ENCODE measurements around the gene PTGES2.

Gene PTGES2

GRCh38 chr9:128161215-128161902 lies 33.8 kb upstream of the PTGES2 start:
- TF ChIP-seq ZFX (IDR thresholded peaks at IDR 0.05) = no peak
- TF ChIP-seq, protein P1, sequence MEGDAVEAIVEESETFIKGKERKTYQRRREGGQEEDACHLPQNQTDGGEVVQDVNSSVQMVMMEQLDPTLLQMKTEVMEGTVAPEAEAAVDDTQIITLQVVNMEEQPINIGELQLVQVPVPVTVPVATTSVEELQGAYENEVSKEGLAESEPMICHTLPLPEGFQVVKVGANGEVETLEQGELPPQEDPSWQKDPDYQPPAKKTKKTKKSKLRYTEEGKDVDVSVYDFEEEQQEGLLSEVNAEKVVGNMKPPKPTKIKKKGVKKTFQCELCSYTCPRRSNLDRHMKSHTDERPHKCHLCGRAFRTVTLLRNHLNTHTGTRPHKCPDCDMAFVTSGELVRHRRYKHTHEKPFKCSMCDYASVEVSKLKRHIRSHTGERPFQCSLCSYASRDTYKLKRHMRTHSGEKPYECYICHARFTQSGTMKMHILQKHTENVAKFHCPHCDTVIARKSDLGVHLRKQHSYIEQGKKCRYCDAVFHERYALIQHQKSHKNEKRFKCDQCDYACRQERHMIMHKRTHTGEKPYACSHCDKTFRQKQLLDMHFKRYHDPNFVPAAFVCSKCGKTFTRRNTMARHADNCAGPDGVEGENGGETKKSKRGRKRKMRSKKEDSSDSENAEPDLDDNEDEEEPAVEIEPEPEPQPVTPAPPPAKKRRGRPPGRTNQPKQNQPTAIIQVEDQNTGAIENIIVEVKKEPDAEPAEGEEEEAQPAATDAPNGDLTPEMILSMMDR (conservative IDR thresholded peaks at IDR 0.05) = no peak
- no peak overlapping the region for H3K27ac ChIP-seq

- TF ChIP-seq, protein P1 (conservative IDR thresholded peaks at IDR 0.05) = no peak
- no peak for TF ChIP-seq ZFX (IDR thresholded peaks at IDR 0.05)
- H3K27ac ChIP-seq = peak overlapping the region; percentile 75
These were observed 33.1 kb upstream of the PTGES2 start for GRCh38 chr9:128160603-128160987.

DNA sequence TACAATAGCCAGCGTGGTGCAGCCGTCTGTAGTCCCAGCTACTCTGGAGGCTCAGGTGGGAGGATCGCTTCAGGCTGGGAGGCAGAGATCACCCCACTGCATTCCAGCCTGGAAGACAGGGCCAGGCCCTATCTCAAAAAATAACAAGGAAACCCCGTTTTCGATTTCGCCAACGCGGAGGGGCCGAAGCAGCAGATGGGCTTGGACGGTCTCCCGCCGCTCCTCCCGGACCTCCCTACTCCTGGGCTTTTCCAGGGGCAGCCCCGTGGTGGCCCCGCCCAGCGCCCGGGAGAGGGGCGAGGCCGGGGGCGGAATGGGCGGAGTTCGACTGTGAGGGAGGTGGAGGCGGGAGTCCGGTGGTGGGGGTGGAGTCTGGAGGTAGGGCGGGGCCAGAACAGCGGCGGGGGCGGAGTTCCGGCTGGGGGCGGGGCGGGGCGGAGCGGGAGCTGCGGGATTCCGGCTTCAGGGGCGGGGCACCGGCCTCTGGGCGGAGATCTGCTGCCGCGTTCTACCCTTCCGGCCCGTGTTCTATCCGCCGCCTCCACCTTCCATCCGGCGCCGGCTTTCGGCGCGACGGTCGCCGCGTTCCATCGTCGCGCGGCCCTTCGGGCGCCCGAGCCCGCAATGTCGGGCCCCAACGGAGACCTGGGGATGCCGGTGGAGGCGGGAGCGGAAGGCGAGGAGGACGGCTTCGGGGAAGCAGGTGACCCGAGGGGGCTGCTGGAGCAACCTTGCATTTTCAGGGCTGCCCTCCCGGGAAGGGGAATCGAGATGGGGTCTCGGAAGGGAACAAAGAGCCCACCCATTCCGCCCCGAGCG lies 32.5 kb upstream of the PTGES2 start, which contains the start of gene BBLN:
TSS of gene BBLN (plus strand) at position 482 of the 819 bp plus-strand sequence. CDS start at position 625, 143 bp downstream.
- no peak for TF ChIP-seq ZFX (IDR thresholded peaks at IDR 0.05)
- TF ChIP-seq, protein P1 (conservative IDR thresholded peaks at IDR 0.05) = no peak
- peak within 1 kb of the TSS; percentile 75 for H3K27ac ChIP-seq

DNA sequence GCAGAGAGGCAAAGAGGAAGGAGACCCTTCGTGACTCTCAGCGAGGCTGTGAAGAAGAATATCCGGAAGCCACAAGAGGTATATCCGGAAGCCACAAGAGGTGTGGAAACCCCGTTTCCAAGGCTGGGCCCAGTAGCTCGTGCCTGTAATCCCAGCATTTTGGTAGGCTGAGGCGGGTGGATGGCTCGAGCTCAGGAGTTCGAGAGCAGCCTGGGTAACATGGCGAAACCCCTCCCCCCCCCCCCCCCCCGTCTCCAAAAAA lies 31.9 kb upstream of the PTGES2 start:
- H3K27ac ChIP-seq = peak overlapping the region; percentile 75
- TF ChIP-seq, protein P1 (conservative IDR thresholded peaks at IDR 0.05) = no peak
- no peak for TF ChIP-seq ZFX (IDR thresholded peaks at IDR 0.05)

DNA sequence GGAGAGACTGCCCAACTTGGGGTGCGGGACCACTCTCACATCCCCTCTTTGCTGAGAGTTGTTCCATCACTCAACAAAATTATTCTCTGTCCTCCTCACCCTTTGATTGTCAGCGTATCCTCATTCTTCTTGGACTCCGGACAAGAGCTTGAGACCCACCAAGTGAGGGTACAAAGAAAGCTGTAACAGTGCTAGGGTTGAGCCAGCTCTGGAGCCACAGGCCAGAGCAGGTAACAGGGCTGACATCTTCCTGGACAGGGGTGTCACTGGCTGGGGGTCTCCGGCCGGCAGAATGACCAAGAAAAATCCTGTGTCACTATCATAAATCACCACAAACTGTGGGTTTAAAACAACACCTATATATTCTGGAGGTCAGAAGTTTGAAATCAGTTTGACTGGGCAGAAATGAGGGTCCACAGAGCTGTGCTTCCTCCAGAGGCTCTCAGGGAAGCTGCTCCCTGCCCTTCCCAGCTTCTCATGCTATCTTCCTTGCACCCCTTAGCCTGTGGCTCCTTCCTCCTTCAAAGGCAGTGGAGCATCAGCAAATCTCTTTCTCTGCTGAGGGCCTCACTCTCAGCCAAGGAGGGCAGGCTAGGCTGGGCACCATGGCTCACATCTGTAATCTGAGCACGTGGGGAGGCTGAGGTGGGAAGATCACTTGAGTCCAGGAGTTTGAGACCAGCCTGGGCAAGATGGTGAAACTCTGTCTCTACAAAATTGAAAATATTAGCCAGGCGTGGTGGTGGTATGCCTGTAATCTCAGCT lies 28.4 kb upstream of the PTGES2 start:
- TF ChIP-seq, protein P1 (conservative IDR thresholded peaks at IDR 0.05) = no peak
- no peak for TF ChIP-seq ZFX (IDR thresholded peaks at IDR 0.05)
- H3K27ac ChIP-seq = no peak overlapping the region

GRCh38 chr9:128153947-128154695 lies 26.6 kb upstream of the PTGES2 start:
- H3K27ac ChIP-seq = no peak overlapping the region
- no peak for TF ChIP-seq ZFX (IDR thresholded peaks at IDR 0.05)
- TF ChIP-seq, protein P1 (conservative IDR thresholded peaks at IDR 0.05) = no peak
